ENCODE measurements around the gene LGI4.
A peak's percentile ranks its signal among the peaks of the same experiment; 100 is the strongest.

LGI4 gene

DNA sequence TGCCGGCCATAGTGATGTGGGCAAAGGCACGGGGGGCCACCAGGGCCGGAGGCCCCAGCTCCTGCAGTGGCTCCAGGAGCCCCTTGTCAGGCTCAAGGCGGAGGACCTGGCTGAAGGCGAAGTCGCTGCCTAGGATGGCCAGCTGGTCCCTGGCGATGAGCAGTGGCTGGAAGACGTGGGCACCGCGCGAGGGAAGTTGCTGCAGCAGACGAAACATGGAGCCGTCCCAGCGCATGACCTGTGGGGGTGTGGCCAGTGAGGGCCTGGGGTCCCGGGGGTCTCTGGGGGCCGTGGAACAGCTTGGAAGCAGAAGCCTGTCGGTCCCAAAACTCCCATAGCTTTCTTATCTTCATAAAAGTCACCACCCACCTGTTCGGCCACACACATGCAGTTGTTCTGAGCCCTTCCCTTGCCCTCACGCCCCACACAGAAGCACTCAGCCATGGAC lies 9.6 kb downstream of the LGI4 start:
- no peak for DNase-seq (ENCODE audit: low read depth, low spot score)
- TF ChIP-seq CTCF (IDR thresholded peaks at IDR 0.05; ENCODE audit: insufficient read depth, low read length, missing control alignments): no peak
- ChIA-PET POLR2A (interaction anchor here (0.9 to 1.2 kb wide), 3 partner anchors 14 to 37 kb away, joined by 3 to 5 read pairs (median 3); no protein-coding TSS in a partner anchor), CTCF (interaction anchor here (1.1 to 7.4 kb wide), 8 partner anchors 10 to 81 kb away, joined by 3 to 118 read pairs (median 14); partner anchors contain the start of genes FXYD1, FXYD3, FXYD7 and LGI4)
- H3K4me3 ChIP-seq (ENCODE audit: low read depth, low read length): no peak overlapping the region

DNA sequence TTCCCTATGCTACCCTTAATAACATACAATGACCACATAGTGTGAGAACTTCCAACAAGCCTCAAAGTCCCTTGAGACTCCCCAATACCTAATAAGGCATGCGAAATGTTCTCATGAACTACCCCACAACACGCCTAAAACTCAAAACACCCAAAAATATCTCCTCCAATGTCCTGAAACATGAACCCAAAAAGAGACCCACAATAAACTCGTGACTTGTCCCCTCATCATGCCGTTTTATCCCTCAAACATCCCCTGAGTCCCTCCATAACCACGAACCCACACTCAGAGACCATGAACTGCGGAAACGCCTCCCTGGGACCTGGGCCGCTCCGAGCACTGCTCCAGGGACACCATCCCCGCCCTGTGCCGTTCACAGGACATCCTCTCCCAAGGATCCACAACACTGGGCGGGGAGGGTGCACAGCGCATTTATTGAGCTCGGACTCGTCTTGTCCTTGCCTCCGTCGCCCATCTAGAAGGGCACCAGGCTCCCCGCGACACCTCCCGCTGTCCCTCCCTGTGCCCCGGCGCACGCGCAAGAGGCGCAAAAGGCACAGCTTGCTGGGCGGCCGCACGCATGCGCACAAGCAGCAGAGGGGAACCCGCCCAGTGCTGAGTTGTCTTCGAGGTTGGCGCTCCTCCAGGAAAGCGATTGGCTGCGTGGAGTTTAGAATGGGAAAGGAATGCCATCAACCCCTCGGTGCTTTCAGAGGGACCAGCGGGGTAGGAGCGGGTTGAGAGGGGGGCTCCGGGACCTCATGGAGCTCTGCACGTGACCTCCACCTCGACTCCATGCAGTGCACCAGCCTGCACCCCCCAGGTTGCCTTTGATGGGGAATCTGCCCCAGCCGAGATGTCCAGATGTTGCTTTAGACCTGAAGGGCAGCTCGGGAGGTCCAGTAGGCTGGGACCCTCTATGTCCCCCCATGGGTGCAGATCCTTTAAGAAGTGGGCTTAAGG lies 10.5 kb downstream of the LGI4 start:
- H3K4me3 ChIP-seq (ENCODE audit: low read depth, low read length): peak overlapping the region; percentile 91
- POLR2A ChIA-PET: interaction anchor here (0.9 to 1.2 kb wide), 4 partner anchors 13 to 36 kb away, joined by 3 to 5 read pairs (median 3); partner anchors contain the start of gene FXYD7
- peak; percentile 33 for DNase-seq (ENCODE audit: low read depth, low spot score)

DNA sequence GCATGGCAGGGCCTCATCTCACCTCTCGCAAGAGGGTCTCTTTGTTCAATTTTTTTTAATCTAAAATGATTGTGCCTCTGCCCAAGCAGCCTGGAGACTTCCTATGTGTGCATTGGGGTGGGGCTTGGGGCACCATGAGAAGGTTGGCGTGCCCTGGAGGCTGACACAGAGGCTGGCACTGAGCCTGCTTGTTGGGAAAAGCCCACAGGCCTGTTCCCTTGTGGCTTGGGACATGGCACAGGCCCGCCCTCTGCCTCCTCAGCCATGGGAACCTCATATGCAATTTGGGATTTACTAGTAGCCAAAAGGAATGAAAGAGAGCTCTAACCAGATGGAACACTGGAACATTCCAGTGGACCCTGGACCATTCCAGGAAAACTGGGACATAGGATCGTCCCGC lies 11.3 kb downstream of the LGI4 start:
- POLR2A ChIA-PET: no interaction called here
- no peak for TF ChIP-seq CTCF (IDR thresholded peaks at IDR 0.05; ENCODE audit: insufficient read depth, low read length, missing control alignments)
- CTCF ChIA-PET: interaction anchor here (1.8 to 7.4 kb wide), 6 partner anchors 8 to 56 kb away, joined by 9 to 118 read pairs (median 24); partner anchors contain the start of genes FXYD1, FXYD3, FXYD7 and LGI4
- DNase-seq (ENCODE audit: low read depth, low spot score): no peak
- H3K4me3 ChIP-seq (ENCODE audit: low read depth, low read length): peak overlapping the region; percentile 91

More for the DNA sequence above, 10.5 kb downstream of the LGI4 start:
- no peak for TF ChIP-seq CTCF (IDR thresholded peaks at IDR 0.05; ENCODE audit: insufficient read depth, low read length, missing control alignments)
- CTCF ChIA-PET: interaction anchor here (1.1 to 7.4 kb wide), 10 partner anchors 9 to 80 kb away, joined by 3 to 118 read pairs (median 9); partner anchors contain the start of genes FXYD1, FXYD3, FXYD7 and LGI4

- no peak for DNase-seq (ENCODE audit: low read depth, low spot score)
- no peak overlapping the region for H3K4me3 ChIP-seq (ENCODE audit: low read depth, low read length)
- POLR2A ChIA-PET: no interaction called here
- CTCF ChIA-PET: interaction anchor here (1.8 to 7.4 kb wide), 6 partner anchors 8 to 56 kb away, joined by 9 to 118 read pairs (median 24); partner anchors contain the start of genes FXYD1, FXYD3, FXYD7 and LGI4
- no peak for TF ChIP-seq CTCF (IDR thresholded peaks at IDR 0.05; ENCODE audit: insufficient read depth, low read length, missing control alignments)
Observed at GRCh38 chr19:35122687-35123551, 11.9 kb downstream of the LGI4 start.

- POLR2A ChIA-PET: no interaction called here
- CTCF ChIA-PET: interaction anchor here (1.1 to 7.4 kb wide), 5 partner anchors 15 to 78 kb away, joined by 3 to 118 read pairs (median 7); partner anchors contain the start of genes FXYD1 and LGI4
- no peak for DNase-seq (ENCODE audit: low read depth, low spot score)
- no peak overlapping the region for H3K4me3 ChIP-seq (ENCODE audit: low read depth, low read length)
- TF ChIP-seq CTCF (IDR thresholded peaks at IDR 0.05; ENCODE audit: insufficient read depth, low read length, missing control alignments): no peak
Observed at GRCh38 chr19:35120898-35121297, 14.0 kb downstream of the LGI4 start.

Measured in AG04449 (cell line).